ENCODE results near the gene BRSK1. TPM values are rescaled to one million over a fixed set of nuclear protein-coding genes. Genes with fewer than 3 reads are reported as not detected.

The BRSK1 gene
- total and polyA plus RNA-seq, 2 of the 13 experiments (the other 11 are each of a cell fraction or from before 2014, with no cell fraction given), result 0.18 to 1.2 TPM

- TF ChIP-seq, protein P1, sequence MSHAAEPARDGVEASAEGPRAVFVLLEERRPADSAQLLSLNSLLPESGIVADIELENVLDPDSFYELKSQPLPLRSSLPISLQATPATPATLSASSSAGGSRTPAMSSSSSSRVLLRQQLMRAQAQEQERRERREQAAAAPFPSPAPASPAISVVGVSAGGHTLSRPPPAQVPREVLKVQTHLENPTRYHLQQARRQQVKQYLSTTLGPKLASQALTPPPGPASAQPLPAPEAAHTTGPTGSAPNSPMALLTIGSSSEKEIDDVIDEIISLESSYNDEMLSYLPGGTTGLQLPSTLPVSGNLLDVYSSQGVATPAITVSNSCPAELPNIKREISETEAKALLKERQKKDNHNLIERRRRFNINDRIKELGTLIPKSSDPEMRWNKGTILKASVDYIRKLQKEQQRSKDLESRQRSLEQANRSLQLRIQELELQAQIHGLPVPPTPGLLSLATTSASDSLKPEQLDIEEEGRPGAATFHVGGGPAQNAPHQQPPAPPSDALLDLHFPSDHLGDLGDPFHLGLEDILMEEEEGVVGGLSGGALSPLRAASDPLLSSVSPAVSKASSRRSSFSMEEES (CRISPR knock-in tag; IDR thresholded peaks at IDR 0.05), result no peak
- TF ChIP-seq E2F1 (CRISPR knock-in tag; IDR thresholded peaks at IDR 0.05) (no peak), CHCHD3 (CRISPR knock-in tag; IDR thresholded peaks at IDR 0.05) (no peak), MED13 (CRISPR knock-in tag; IDR thresholded peaks at IDR 0.05) (no peak), FOXM1 (CRISPR knock-in tag; IDR thresholded peaks at IDR 0.05) (no peak), ZNF18 (CRISPR knock-in tag; IDR thresholded peaks at IDR 0.05; ENCODE audit: insufficient replicate concordance) (peak; percentile 36), CEBPB (IDR thresholded peaks at IDR 0.05; ENCODE audit: borderline replicate concordance, low read depth, low read length) (no peak), ARNTL (CRISPR knock-in tag; IDR thresholded peaks at IDR 0.05) (no peak), CREB1 (IDR thresholded peaks at IDR 0.05) (no peak), CREB1 (CRISPR knock-in tag; IDR thresholded peaks at IDR 0.05) (no peak), ZSCAN21 (CRISPR knock-in tag; IDR thresholded peaks at IDR 0.05; ENCODE audit: borderline replicate concordance) (peak; percentile 27; the same call in 1 of the 2 replicates), LCORL (IDR thresholded peaks at IDR 0.05) (no peak), LCORL (CRISPR knock-in tag; IDR thresholded peaks at IDR 0.05) (0 out of 2 replicates have a peak, but pooled peaks have one; percentile 8)
- TF ChIP-seq, protein P2, sequence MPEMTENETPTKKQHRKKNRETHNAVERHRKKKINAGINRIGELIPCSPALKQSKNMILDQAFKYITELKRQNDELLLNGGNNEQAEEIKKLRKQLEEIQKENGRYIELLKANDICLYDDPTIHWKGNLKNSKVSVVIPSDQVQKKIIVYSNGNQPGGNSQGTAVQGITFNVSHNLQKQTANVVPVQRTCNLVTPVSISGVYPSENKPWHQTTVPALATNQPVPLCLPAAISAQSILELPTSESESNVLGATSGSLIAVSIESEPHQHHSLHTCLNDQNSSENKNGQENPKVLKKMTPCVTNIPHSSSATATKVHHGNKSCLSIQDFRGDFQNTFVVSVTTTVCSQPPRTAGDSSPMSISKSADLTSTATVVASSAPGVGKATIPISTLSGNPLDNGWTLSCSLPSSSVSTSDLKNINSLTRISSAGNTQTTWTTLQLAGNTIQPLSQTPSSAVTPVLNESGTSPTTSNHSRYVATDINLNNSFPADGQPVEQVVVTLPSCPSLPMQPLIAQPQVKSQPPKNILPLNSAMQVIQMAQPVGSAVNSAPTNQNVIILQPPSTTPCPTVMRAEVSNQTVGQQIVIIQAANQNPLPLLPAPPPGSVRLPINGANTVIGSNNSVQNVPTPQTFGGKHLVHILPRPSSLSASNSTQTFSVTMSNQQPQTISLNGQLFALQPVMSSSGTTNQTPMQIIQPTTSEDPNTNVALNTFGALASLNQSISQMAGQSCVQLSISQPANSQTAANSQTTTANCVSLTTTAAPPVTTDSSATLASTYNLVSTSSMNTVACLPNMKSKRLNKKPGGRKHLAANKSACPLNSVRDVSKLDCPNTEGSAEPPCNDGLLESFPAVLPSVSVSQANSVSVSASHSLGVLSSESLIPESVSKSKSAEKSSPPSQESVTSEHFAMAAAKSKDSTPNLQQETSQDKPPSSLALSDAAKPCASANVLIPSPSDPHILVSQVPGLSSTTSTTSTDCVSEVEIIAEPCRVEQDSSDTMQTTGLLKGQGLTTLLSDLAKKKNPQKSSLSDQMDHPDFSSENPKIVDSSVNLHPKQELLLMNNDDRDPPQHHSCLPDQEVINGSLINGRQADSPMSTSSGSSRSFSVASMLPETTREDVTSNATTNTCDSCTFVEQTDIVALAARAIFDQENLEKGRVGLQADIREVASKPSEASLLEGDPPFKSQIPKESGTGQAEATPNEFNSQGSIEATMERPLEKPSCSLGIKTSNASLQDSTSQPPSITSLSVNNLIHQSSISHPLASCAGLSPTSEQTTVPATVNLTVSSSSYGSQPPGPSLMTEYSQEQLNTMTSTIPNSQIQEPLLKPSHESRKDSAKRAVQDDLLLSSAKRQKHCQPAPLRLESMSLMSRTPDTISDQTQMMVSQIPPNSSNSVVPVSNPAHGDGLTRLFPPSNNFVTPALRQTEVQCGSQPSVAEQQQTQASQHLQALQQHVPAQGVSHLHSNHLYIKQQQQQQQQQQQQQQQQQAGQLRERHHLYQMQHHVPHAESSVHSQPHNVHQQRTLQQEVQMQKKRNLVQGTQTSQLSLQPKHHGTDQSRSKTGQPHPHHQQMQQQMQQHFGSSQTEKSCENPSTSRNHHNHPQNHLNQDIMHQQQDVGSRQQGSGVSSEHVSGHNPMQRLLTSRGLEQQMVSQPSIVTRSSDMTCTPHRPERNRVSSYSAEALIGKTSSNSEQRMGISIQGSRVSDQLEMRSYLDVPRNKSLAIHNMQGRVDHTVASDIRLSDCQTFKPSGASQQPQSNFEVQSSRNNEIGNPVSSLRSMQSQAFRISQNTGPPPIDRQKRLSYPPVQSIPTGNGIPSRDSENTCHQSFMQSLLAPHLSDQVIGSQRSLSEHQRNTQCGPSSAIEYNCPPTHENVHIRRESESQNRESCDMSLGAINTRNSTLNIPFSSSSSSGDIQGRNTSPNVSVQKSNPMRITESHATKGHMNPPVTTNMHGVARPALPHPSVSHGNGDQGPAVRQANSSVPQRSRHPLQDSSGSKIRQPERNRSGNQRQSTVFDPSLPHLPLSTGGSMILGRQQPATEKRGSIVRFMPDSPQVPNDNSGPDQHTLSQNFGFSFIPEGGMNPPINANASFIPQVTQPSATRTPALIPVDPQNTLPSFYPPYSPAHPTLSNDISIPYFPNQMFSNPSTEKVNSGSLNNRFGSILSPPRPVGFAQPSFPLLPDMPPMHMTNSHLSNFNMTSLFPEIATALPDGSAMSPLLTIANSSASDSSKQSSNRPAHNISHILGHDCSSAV (CRISPR knock-in tag; IDR thresholded peaks at IDR 0.05; ENCODE audit: borderline replicate concordance), result no peak
Observed at GRCh38 chr19:55255618-55256423, 28.0 kb upstream of the BRSK1 start (continued).
